Inflammatory macrophage (primary cell): Measurements from ENCODE around the gene APOH.

ENCODE experiments used
- DNase-seq, 2 donors: peaks; one replicate each; pipeline ENCODE4 v3.0.0-alpha.2; 2020 to 2022

Gene APOH

DNA sequence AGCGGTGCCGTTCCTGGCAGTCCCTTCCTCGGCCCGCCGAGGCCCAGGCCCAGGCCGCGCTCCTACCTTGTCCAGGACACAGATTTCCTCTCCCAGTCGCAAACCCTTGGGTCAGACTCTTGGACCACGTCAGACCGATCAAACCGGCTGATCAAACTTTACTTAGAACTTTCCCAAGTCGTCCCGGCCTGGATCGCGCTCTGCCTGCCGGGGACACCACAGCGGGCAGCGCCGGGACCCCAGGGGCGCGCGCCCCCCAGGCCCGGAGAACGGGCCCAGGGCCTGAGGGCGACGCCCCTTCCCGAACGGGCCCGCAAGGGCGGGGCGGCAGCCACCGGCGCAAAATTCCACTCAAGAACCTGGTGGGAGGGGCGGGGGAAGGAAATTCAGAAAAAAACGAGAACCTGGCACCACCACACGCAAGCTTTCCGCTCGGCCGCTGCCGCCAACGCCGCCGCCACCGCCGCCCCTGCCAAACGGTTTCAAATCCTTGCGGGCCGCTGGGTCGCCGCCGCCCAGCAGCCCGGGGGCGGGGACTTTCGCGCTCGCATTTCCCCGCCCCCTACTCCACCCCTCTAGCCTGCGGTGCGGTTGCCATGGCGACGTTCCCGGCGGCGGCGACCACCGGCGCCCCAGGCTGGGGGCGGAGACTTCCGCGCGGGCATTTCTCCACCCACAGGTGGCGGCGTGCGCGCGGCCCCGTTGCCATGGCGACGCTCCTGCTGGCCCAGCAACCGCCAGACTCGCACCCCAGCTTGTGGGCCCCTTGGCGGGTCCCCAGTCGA, 37.4 kb downstream of the APOH start, which contains the start of gene CEP112:
TSS of gene CEP112 (minus strand) at position 541 of the 785 bp plus-strand sequence.
- peak; percentile 46 to 50 for DNase-seq

DNA sequence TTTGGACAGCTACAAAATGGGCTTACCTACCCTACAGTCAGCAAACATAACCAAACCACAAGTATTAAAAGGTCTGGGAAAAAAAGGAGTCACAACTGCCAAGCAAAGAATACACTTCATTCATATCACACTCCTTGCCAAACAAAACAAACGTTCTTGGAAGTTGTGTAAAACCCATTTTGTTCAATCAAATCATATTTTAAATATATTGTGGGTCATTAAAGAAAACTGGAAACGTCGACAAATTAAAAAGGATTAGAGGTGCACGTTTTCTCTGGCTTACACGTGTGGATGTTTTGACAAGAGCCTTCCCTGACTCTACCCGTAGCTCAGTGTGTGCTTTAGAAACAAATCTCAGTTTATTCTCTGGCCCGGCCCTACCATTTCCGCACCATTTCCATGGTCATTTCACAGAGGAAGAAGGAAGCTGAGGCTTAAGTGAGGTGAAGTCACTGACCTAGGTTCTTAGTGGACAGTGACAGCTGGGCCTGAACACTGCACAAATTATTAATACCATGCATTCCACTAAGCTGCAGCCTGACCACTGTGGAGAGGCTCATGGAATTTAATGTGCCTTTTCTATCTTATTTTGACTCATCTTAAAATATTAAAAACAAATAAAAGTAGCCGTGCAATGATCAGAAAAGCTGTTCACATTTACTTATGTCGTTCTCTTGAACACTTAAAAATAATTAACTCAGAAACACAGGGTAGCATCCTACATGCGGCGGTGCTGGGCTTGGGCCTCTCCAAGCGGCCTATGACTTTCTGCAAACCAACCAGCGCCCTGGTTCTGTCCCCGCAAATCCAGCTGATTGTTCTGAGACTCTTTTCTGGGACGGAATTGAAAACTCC, 38.2 kb downstream of the APOH start:
- no peak for DNase-seq

DNA sequence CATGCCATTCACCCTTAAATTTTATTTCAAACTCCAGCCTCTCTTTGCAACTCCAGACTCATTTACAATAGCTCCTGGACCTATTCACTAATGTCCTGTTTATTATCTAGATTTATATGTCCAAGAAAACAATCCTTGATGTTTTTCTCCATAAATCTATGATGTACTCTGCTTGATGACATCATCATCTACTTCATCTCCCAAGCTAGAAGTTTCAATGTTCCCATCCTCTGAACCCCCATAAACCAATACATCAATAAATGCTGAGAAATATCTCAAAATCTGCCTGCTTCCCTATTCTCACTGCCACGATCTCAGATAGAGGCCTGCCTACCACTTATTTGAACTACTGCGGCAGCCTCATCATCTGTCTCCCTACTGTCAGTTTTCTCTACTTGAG, 41.5 kb downstream of the APOH start:
- DNase-seq: no peak

DNA sequence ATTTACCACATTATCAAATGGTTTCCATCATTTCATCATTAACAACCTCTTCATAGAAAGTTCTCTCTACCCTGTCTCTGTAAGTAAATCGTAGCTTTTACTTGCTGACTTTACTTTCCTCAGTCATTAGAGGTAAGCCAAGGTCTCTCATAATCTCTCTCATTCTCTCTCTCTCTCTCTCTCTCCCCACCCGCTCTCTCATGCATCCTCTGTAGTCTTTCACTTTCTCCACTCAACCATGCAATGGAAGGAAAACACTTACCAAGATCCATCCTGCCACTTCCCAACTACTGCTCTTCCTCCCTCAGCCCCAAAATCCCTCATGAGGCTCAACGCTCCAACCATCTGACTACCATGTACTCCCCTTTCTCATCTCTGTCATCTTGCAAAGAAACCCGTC, 43.4 kb downstream of the APOH start:
- DNase-seq: no peak

DNA sequence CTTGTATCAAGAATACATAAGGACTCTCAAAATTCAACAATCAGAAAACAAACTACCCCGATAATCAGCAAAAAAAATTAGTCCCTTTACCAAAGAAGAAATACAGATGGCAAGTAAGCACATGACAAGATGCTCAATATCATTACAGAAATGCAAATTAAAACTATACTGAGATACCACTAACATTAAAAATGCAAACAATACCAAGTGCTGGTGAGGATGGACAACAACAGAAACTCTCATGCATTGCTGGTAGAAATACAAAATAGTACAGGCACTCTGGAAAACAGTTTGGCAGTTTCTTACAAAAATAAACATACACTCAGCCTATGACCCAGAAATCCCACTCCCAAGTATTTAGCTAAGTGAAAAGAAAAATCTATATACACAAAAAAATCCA, 44.8 kb downstream of the APOH start:
- DNase-seq: no peak

DNA sequence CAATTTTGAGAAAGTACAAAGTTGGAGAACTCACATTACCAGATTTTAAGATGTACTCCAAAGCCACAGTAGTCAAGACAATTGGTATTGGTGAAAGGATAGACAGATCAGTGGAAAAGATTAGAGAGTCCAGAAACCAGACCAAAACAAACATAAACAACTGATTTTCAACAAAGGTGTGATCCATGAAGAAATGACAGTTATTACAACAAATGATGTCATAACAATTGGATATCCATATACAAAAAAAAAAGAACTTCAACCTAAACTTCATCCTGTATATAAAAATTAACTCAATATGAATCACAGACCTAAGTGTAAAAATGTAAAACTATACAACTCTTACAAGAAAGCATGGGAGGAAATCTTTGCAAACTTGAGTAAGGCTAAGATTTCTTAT, 45.7 kb downstream of the APOH start:
- no peak for DNase-seq

DNA sequence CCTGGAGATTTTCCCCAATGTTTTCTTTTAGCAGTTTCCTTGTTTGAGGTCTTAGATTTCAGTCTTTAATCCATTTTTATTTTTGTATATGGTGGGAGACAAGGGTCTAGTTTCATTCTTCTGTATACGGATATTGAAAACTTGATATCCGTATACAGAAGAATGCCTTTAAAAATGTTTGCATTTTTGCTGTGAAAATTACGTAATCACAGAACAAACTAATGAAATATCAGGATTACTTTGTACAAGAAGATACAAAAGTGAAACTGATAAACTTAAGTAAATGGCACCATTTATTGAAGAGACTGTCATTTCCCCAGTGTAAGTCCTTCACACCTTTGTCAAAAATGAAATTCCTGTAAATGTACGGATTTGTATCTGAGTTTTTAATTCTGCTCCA, 50.6 kb downstream of the APOH start:
- no peak for DNase-seq

DNA sequence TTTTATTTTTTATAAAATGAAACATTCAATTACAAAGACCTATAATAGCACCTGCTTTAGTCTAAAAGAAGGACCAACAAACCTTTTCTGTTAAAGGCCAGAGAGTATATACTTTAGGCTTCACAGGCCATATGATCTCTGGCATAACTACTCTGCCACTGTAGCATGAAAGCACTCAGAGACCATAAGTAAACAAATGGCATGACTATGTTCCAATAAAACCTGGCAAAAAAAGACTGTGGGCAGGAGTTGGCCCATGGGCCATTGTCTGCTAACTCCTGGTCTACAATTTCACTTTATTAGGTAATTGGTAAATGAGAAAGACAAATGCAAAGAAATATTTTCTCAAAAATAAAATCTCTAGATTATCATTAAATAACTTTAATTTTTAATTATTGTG, 52.2 kb downstream of the APOH start:
- DNase-seq: no peak

DNA sequence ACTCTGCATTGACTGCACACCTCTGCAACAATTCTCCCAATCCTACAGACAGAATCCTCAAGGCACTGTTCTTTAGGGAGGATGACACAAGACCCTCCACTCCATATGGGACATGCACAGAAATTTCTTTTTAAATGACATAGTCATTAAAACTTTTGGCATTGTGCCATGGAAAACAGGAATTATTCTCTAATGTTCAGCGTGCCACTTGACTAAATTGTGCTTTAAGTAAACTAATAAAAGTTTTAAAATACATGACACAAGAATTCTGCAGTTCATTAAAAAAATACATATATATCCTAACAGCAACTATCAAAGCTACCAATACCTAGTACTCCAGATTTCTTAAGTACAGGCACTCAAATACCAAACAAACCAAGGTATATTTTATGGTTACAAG, 53.3 kb downstream of the APOH start:
- DNase-seq: no peak

DNA sequence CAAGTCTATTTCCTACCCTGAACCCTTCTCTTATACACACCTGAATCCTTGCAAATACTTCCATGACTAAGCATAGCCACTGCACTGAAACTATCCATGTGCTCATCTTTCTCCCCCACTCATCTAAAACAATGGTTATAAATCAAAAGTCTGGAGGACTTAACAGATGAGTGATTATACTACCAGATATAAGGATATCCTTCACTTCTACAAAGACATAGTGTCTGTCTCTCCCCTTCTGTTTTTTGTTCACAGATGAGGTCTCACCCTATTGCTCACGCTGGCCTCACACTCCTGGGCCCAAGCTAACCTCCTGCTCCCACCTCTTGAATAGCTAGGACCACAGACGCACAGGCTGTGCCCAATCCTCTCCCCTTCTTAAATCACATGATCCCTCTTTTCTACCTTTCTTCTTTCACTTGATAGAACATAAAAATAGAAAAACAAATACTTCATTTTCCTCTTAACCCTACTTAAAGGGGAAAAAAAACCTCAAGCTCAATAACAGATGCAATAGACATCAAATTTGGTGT, 56.5 kb downstream of the APOH start:
- DNase-seq: no peak

DNA sequence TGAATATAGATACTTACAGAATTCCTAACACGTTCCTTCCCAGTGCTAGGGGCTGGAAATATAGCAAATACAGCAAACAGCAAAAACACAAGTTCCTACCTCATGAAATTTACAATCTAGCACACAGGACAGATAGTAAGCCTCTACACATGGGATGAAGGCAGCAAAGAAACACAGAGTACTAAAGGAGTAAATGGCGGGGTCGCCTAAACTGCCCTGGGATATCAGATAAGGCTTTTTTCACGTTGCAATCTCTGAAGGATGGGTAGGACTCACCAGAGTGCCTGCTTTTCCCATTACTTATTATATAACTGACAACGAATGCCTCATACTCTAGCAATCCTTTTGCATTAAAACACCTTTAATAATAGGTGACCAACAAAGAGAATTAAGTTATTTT, 57.1 kb downstream of the APOH start:
- DNase-seq: no peak

DNA sequence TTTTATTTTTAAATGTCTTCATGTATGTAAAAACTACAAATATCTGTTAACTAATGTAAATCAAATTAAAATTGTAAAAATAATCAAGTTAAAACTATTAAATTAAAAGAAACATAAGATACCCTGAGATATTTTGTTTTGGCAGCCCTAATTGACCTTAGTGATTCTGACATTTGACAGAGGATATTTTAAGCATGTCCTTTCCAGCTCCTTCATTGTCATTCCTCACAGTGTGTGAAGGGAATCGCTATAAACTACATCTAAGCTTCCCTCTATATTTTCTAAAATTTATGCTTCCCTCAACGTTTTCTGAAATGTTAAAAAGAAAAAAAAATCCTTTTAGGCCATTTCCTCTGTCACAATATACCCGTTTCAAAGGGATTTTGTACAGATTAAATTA, 57.5 kb downstream of the APOH start:
- DNase-seq: no peak

DNA sequence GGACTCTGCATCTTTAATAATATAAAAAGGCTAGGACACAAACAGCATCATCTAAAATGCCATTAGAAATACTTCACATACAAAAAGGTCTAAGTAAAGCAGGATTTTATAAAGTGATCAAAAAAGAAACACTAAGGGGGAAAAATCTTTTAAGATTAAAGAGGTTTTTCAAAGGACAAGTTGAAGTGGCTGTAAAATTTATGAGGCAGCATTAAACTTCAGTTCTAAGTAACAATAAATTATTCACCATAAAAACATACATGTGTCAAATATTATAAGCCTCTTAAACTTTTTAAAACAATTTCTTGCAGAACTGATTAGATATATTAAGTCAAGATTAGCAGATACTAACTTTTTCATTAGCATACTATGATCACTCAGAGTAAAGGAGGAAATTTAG, 58.0 kb downstream of the APOH start:
- no peak for DNase-seq

DNA sequence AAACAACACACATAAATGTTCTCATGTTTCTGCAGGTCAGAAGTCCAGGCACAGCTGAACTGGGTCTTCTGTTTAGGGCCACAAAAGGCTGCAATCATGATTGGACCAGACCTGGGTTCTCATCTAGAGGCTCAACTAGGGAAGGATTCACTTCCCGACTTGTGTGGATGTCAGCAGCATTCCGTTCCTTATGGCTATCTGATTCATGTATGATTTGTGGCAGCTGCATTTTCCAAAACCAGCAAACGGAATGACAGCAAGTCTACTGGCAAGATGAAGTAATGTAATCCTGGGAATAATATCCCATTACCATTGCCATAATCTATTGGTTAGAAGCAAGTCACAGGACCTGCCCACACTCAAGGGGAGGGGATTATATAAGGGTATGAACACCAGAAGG, 59.4 kb downstream of the APOH start:
- no peak for DNase-seq

DNA sequence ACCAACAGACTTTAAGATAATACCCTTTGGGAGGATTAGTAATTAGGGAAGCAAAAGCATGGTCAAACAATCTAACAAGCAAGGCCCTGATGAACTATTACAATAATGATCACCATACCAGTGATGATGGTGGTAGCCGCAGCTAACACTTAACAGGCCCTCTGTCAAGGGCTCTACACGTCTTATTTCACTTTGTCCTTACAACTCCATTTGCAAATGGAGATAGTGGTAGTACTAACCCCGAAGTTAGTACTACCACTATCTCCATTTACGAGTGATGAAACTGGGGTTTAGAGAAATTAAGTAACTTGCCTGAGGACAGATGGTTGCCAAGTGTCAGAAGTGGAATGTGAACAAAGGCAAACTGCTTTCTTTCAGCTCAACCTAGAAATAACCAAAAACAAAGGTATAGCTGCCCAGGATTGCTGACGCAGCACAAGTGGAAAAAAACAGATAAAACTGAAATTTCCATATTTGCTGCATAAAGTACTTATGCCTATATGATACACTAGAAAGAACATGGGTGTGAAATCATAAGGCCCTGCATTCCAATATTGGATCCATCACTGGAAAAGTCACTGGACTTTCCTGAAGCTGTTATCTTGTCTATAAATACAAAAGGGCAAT, 61.9 kb downstream of the APOH start:
- DNase-seq: no peak

DNA sequence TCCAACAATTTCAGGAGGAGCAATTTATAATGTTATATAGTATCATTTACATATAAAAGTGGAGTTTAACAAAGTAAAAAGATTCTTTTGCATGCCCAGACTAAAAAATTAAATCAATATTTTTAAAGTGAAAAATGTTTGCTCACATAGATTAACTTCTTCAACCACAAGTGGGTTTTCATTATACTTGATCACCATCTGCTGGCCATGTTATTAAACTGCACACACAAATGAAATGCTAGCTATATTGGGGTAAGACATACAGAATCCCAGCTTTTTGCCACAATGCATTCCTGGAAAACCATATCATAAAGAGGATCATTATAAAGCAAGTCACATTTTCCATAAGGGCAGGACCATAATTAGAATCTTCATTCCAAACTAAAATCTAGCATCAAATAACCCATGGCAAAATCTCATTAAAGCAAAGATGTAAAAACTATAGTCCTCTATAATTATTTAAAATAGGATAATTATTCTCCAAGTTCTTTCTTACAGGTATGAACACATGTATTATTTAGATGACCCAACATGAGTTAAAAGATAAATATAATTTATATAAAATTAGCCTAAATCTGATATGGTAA, 63.6 kb downstream of the APOH start:
- peak; percentile 36 to 48 for DNase-seq
